ENCODE data around the gene TPH2. TPM values are rescaled to one million over a fixed set of nuclear protein-coding genes. Genes with fewer than 3 reads are reported as not detected.

The TPH2 gene
- total RNA-seq, 3 donors from 2014 or later: 0.13 TPM; not detected in 2

DNA sequence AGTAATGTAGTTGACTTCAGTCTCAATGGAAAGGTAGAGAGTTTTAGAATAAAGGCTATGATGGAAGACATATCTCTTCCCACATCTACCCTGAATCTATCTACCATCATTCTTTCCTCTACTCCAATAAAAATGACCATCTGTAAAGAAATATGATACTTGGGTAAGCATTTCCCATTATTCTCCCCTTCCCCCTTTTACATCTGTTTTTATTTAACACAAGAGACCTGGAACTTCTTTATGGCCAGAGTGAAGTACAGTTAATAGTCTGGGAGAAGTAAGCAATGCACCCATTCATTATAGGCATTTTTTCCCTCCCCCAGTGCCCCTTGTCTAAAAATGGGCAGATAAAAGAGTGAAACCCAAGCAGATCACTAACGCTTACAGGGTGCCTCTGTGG, 6.5 kb downstream of the TPH2 start:
- Histone ChIP-seq H3K9me3 (no peaks in the 10 kb centered on the region), H3K4me3 (no peak overlapping the region), H3K36me3 (ENCODE audit: low read depth) (no peaks in the 10 kb centered on the region), H3K4me1 (ENCODE audit: low read depth) (no peaks in the 10 kb centered on the region)
- intact Hi-C loops (cut with DNase I, micrococcal nuclease): no loop called here
- DNase-seq (no peak), ATAC-seq (no peak)
- TF ChIP-seq, protein P1, sequence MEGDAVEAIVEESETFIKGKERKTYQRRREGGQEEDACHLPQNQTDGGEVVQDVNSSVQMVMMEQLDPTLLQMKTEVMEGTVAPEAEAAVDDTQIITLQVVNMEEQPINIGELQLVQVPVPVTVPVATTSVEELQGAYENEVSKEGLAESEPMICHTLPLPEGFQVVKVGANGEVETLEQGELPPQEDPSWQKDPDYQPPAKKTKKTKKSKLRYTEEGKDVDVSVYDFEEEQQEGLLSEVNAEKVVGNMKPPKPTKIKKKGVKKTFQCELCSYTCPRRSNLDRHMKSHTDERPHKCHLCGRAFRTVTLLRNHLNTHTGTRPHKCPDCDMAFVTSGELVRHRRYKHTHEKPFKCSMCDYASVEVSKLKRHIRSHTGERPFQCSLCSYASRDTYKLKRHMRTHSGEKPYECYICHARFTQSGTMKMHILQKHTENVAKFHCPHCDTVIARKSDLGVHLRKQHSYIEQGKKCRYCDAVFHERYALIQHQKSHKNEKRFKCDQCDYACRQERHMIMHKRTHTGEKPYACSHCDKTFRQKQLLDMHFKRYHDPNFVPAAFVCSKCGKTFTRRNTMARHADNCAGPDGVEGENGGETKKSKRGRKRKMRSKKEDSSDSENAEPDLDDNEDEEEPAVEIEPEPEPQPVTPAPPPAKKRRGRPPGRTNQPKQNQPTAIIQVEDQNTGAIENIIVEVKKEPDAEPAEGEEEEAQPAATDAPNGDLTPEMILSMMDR (IDR thresholded peaks at IDR 0.05): no peak

GRCh38 chr12:71945883-71946282, 7.2 kb downstream of the TPH2 start:
- intact Hi-C loops (cut with DNase I, micrococcal nuclease): no loop called here
- TF ChIP-seq, protein P1 (IDR thresholded peaks at IDR 0.05): no peak
- Histone ChIP-seq H3K9me3 (no peaks in the 10 kb centered on the region), H3K4me3 (no peak overlapping the region), H3K36me3 (ENCODE audit: low read depth) (no peaks in the 10 kb centered on the region), H3K4me1 (ENCODE audit: low read depth) (no peaks in the 10 kb centered on the region)
- DNase-seq (no peak), ATAC-seq (no peak)

DNA sequence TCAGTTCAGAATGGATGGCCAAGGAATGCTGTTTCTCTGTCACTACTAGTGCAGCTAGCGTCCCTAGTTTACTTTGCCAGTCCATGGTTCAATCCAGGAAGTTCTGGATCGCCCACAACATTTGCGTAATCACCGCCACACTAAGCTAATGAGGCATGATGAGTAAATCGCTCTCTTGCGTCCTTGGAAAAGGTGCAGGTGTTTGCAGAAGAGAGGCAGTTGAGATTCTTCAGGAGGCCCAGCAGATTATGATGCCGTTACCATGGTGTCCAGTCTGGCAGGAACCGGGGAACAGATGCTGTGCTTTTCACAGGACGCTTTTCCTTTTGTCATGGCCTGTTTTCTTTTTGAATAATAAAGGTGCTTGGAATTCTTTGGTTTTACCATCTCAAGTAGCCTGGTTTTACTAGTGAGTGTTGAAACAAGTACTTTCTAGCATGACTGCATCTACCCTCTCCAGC, 9.0 kb downstream of the TPH2 start:
- peak; percentile 41 for ATAC-seq
- Histone ChIP-seq H3K4me1 (ENCODE audit: low read depth) (no peaks in the 10 kb centered on the region), H3K36me3 (ENCODE audit: low read depth) (no peaks in the 10 kb centered on the region), H3K9me3 (no peaks in the 10 kb centered on the region), H3K4me3 (no peak overlapping the region)
- intact Hi-C loops (cut with DNase I, micrococcal nuclease): no loop called here
- TF ChIP-seq, protein P1 (IDR thresholded peaks at IDR 0.05): no peak
- no peak for DNase-seq

GRCh38 chr12:71948390-71948789, 9.7 kb downstream of the TPH2 start:
- Histone ChIP-seq H3K36me3 (ENCODE audit: low read depth) (no peaks in the 10 kb centered on the region), H3K9me3 (no peaks in the 10 kb centered on the region), H3K4me3 (no peak overlapping the region), H3K4me1 (ENCODE audit: low read depth) (no peaks in the 10 kb centered on the region)
- TF ChIP-seq, protein P1 (IDR thresholded peaks at IDR 0.05): no peak
- intact Hi-C loops (cut with DNase I, micrococcal nuclease): no loop called here
- no peak for DNase-seq
- ATAC-seq: no peak

DNA sequence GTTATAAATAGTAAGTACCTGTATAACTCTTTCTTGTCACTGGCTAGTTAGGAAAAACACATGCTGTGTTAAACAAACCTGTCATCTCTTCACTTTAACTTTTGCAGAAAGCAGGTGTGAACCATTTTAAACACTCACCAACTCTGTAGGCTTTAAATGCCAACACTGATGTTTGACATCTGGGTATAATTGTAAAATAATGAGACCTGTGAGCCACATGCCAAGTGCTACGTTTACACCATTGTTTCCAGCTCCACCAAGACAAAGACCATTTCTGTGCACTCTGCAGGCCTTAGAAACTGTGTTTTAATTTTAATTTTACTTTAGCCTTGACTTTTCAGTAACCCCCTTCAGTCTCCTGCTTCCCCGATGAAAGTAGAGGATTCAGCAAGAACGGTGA, 11.0 kb downstream of the TPH2 start:
- no peak for ATAC-seq
- TF ChIP-seq, protein P1 (IDR thresholded peaks at IDR 0.05): no peak
- intact Hi-C loops (cut with DNase I, micrococcal nuclease): no loop called here
- no peaks in the 10 kb centered on the region for H3K36me3 ChIP-seq (ENCODE audit: low read depth)
- no peak for DNase-seq
- H3K4me1 ChIP-seq (ENCODE audit: low read depth): no peaks in the 10 kb centered on the region
- H3K4me3 ChIP-seq: no peak overlapping the region
- H3K9me3 ChIP-seq: no peaks in the 10 kb centered on the region

DNA sequence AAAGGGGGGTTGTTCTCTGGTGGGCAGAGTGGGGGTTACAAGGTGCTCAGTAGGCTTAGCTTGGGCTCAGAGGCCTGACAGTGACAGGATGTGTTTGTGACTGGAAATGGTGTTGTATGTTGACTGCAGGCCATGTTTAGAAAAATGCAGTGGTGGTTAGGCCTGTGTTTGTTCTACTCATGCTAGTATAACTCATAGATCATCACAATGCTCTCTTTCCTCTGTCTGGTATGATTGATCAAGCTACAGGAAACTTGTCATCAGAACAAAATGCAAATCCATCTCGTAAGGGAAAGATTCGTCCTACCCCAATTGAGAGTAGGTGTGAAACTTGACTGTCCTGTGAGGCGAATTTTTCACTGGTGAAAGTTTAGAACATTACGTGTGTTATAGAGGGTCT, 11.8 kb downstream of the TPH2 start:
- DNase-seq (no peak), ATAC-seq (no peak)
- no peaks in the 10 kb centered on the region for H3K9me3 ChIP-seq
- H3K36me3 ChIP-seq (ENCODE audit: low read depth): no peaks in the 10 kb centered on the region
- no peaks in the 10 kb centered on the region for H3K4me1 ChIP-seq (ENCODE audit: low read depth)
- H3K4me3 ChIP-seq: no peak overlapping the region
- intact Hi-C loops (cut with DNase I, micrococcal nuclease): no loop called here
- TF ChIP-seq, protein P1 (IDR thresholded peaks at IDR 0.05): no peak

All from mucosa of descending colon (tissue), 3 donors.